Esophagus squamous epithelium (tissue), 4 donors: ENCODE data around the gene CDH16.

Experiments
- CTCF ChIP-seq, 6 experiments: fragments of 450-650 bp in 4 of 6; fragments of 200-600 bp in 2 of 6; sonication (generic) in 2 of 6; IDR thresholded peaks; one replicate each; pipeline ENCODE4 v1.5.1; 2016 to 2019; ENCODE audit warnings: antibody characterized with exemption in 6 of 6, mild to moderate bottlenecking in 4 of 6, moderate library complexity in 4 of 6
- POLR2A ChIP-seq, 4 donors: fragments of 450-650 bp; IDR thresholded peaks; one replicate each; pipeline ENCODE4 v1.6.1; 2017; ENCODE audit warnings: antibody characterized with exemption in 4 of 4, mild to moderate bottlenecking in 4 of 4, moderate library complexity in 3 of 4

- TF ChIP-seq CTCF (IDR thresholded peaks at IDR 0.05) (no peak), POLR2A (IDR thresholded peaks at IDR 0.05) (no peak)
Measured at GRCh38 chr16:66881014-66881417, 37.7 kb downstream of the CDH16 start.
